IMR-90 (cell line): ENCODE measurements around the gene PARP6.

Experiments used
- BHLHE40 ChIP-seq: fragments of 150-350 bp; IDR thresholded peaks from 2 replicates; pipeline ENCODE4 v1.6.1; 2016; ENCODE audit warnings: mild to moderate bottlenecking, low read depth, low read length
- CEBPB ChIP-seq: IDR thresholded peaks from 2 replicates; pipeline ENCODE4 v1.6.1; 2012; ENCODE audit warnings: low read depth, low read length, improper control_type of control experiment
- CHD1 ChIP-seq: IDR thresholded peaks from 2 replicates; pipeline ENCODE4 v1.6.1; 2012; ENCODE audit warnings: low read depth, low read length, improper control_type of control experiment
- CTCF ChIP-seq: conservative IDR thresholded peaks from 2 replicates; pipeline ENCODE4 v1.5.1; 2012; ENCODE audit warnings: mild to moderate bottlenecking, low read depth, low read length, improper control_type of control experiment
- MAFK ChIP-seq: IDR thresholded peaks from 2 replicates; pipeline ENCODE4 v1.6.1; 2012; ENCODE audit warnings: low read depth, low read length, improper control_type of control experiment
- MXI1 ChIP-seq: IDR thresholded peaks from 2 replicates; pipeline ENCODE4 v1.6.1; 2012; ENCODE audit warnings: low read depth, mild to moderate bottlenecking, low read length, moderate library complexity, borderline replicate concordance
- POLR2A ChIP-seq: IDR thresholded peaks from 2 replicates; pipeline ENCODE4 v1.6.1; 2012; ENCODE audit warnings: mild to moderate bottlenecking, low read depth, low read length
- RAD21 ChIP-seq: IDR thresholded peaks from 2 replicates; pipeline ENCODE4 v1.6.1; 2012; ENCODE audit warnings: low read length, improper control_type of control experiment
- RFX5 ChIP-seq: IDR thresholded peaks from 2 replicates; pipeline ENCODE4 v1.8.0; 2012; ENCODE audit warnings: low read depth, mild to moderate bottlenecking, low read length, moderate library complexity
- SMC3 ChIP-seq: fragments of 150-350 bp; IDR thresholded peaks from 2 replicates; pipeline ENCODE4 v1.6.1; 2016; ENCODE audit warnings: low read depth, mild to moderate bottlenecking, antibody characterized with exemption, low read length, moderate library complexity
- USF2 ChIP-seq: fragments of 150-350 bp; IDR thresholded peaks from 2 replicates; pipeline ENCODE4 v1.6.1; 2017; ENCODE audit warnings: mild to moderate bottlenecking, antibody characterized with exemption, low read length, low read depth

- TF ChIP-seq BHLHE40 (no peak), POLR2A (no peak), CEBPB (no peak), CTCF (no peak), MXI1 (no peak), RAD21 (no peak), USF2 (no peak), RFX5 (no peak), CHD1 (no peak), MAFK (no peak), SMC3 (no peak)
Observed at GRCh38 chr15:72207558-72208085, 64.7 kb downstream of the PARP6 start.
